ENCODE results near the gene POU2AF2. TPM values are rescaled to one million over a fixed set of nuclear protein-coding genes. Genes with fewer than 3 reads are reported as not detected.
"Not testable (repeated sequence)": the region's sequence is repeated elsewhere in the genome, so short reads cannot be mapped to it uniquely, and the experiment has no call there.

POU2AF2 gene
- total RNA-seq, 4 donors from 2014 or later = 0.66 TPM; not detected in 3

DNA sequence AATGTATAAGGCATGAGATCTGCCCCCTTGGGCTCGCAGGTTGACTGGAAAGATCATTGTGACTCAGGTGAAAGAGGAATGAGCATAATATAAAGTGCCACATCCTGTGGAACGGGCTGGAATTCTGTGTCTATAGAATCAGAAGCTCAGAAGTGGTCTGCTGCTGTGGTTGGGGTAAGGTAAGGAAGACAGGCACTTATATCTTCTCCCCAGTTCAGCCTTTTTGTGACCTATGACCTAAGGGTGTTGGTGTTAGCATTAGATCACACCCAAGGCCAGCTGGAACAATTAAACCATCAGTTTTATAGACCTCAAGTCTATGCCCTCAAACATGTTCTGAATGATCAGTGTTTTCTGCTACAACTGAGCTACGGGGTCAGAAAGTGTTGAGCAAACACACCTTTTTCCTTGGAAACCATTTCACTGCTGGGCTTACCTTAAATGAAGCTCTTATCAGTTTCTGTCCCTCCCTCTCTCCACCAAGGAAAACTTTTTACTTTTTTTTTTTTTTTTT lies 37.1 kb downstream of the POU2AF2 start:
- TF ChIP-seq CTCF (IDR thresholded peaks at IDR 0.05) (no peak), POLR2AphosphoS5 (IDR thresholded peaks at IDR 0.05) (no peak), POLR2A (IDR thresholded peaks at IDR 0.05; ENCODE audit: low read depth) (no peak), EP300 (IDR thresholded peaks at IDR 0.05) (no peak)
- Histone ChIP-seq H3K27ac (replicated peaks in 1 of 4) (no peak overlapping the region), H3K9me3 (no peaks in the 10 kb centered on the region), H3K4me3 (no peak overlapping the region), H3K27me3 (no peaks in the 10 kb centered on the region), H3K4me1 (peaks cover 0 to 23% (median 13%) of the 10 kb centered on the region in 4 donors), H3K36me3 (no peaks in the 10 kb centered on the region)
- WGBS = 71% methylated on average over 3 of the region's 3 CpGs
- no peak for DNase-seq (ENCODE audit: extremely low spot score)
- intact Hi-C loops (cut with DNase I) = loop anchor here (1.0 to 2.0 kb wide), 2 partner anchors 140 to 164 kb away; no protein-coding TSS in a partner anchor

DNA sequence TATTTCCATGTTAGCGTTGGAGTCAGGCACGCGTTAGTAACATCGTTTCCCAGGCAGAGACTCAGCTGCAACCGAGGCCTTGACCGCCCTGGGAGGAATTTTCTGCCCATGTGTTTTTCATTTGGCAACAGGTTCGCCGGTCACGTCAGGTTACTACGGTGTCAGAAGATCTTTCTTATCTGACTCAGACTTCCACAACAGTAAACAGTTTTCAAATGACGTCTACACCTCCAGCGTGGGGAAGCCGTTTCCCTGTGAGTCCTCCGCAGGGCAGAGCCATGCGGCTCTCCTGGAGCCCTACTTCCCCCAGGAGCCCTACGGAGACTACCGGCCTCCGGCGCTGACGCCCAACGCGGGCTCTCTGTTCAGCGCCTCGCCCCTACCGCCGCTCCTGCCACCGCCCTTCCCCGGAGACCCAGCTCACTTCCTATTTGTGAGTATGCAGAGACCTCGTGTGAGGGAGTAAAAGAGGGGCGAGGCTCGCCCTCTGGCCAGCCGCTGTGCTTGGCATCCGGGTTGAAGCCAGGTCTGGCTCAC lies 38.5 kb downstream of the POU2AF2 start:
- H3K4me1 ChIP-seq = peaks cover 0 to 23% (median 13%) of the 10 kb centered on the region in 4 donors

GRCh38 chr11:111285189-111286091 lies 39.9 kb downstream of the POU2AF2 start:
- DNase-seq (ENCODE audit: extremely low spot score) = no peak
- Histone ChIP-seq H3K4me1 (peaks cover 0 to 23% (median 13%) of the 10 kb centered on the region in 4 donors), H3K9me3 (no peaks in the 10 kb centered on the region), H3K27ac (replicated peaks in 1 of 4) (no peak overlapping the region), H3K36me3 (no peaks in the 10 kb centered on the region), H3K27me3 (no peaks in the 10 kb centered on the region), H3K4me3 (no peak overlapping the region)
- intact Hi-C loops (cut with DNase I) = no loop called here
- TF ChIP-seq CTCF (IDR thresholded peaks at IDR 0.05) (no peak), POLR2AphosphoS5 (IDR thresholded peaks at IDR 0.05) (no peak), EP300 (IDR thresholded peaks at IDR 0.05) (no peak), POLR2A (IDR thresholded peaks at IDR 0.05; ENCODE audit: low read depth) (no peak)
- 85% methylated on average over 17 of the region's 18 CpGs for WGBS

More for the DNA sequence above, 38.5 kb downstream of the POU2AF2 start:
- Histone ChIP-seq H3K9me3 (no peaks in the 10 kb centered on the region), H3K4me3 (peak overlapping the region in 1 of 4 donors; percentile 13), H3K36me3 (no peaks in the 10 kb centered on the region), H3K27me3 (no peaks in the 10 kb centered on the region), H3K27ac (replicated peaks in 1 of 4) (no peak overlapping the region)
- 72% methylated on average over 30 of the region's 33 CpGs for WGBS
- DNase-seq (ENCODE audit: extremely low spot score) = peak; percentile 89
- TF ChIP-seq EP300 (IDR thresholded peaks at IDR 0.05) (no peak), CTCF (IDR thresholded peaks at IDR 0.05) (no peak), POLR2AphosphoS5 (IDR thresholded peaks at IDR 0.05) (no peak), POLR2A (IDR thresholded peaks at IDR 0.05; ENCODE audit: low read depth) (no peak)
- intact Hi-C loops (cut with DNase I) = loop anchor here (1.0 to 2.0 kb wide), 2 partner anchors 139 to 162 kb away; no protein-coding TSS in a partner anchor

GRCh38 chr11:111291764-111292163 lies 46.2 kb downstream of the POU2AF2 start:
- H3K27me3 ChIP-seq = no peaks in the 10 kb centered on the region
- 97% methylated on average over 5 of the region's 5 CpGs for WGBS
- H3K9me3 ChIP-seq = no peaks in the 10 kb centered on the region
- H3K36me3 ChIP-seq = no peaks in the 10 kb centered on the region
- TF ChIP-seq EP300 (IDR thresholded peaks at IDR 0.05) (no peak), POLR2AphosphoS5 (IDR thresholded peaks at IDR 0.05) (no peak), POLR2A (IDR thresholded peaks at IDR 0.05; ENCODE audit: low read depth) (no peak), CTCF (IDR thresholded peaks at IDR 0.05) (no peak)
- H3K27ac ChIP-seq (replicated peaks in 1 of 4) = no peak overlapping the region
- H3K4me1 ChIP-seq = no peaks in the 10 kb centered on the region
- H3K4me3 ChIP-seq = no peak overlapping the region
- peak; percentile 45 for DNase-seq (ENCODE audit: extremely low spot score)
- intact Hi-C loops (cut with DNase I) = no loop called here

DNA sequence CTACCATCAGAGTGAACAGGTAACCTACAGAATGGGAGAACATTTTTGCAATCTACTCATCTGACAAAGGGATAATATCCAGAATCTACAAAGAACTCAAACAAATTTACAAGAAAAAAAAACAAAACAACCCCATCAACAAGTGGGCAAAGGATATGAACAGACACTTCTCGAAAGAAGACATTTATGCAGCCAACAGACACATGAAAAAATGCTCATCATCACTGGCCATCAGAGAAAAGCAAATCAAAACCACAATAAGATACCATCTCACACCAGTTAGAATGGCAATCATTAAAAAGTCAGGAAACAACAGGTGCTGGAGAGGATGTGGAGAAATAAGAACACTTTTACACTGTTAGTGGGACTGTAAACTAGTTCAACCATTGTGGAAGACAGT lies 46.9 kb downstream of the POU2AF2 start:
- intact Hi-C loops (cut with DNase I); DNase-seq (ENCODE audit: extremely low spot score); H3K27ac ChIP-seq (replicated peaks in 1 of 4); H3K36me3 ChIP-seq; H3K4me1 ChIP-seq; H3K9me3 ChIP-seq; H3K4me3 ChIP-seq; H3K27me3 ChIP-seq: not testable (repeated sequence)
- 95% methylated on average over 1 of the region's 1 CpG for WGBS

All from esophagus muscularis mucosa (tissue), 4 donors.